GM23338 (cell line): ENCODE results near the gene TPRG1. TPM values are rescaled to one million over a fixed set of nuclear protein-coding genes. Genes with fewer than 3 reads are reported as not detected.

Experiments used
- ATAC-seq: fragments of 200-7000 bp; cut with Tn5 transposase; 3 replicates; pipeline ENCODE4 v1.9.1; 2020
- DNase-seq: peaks from one replicate; pipeline ENCODE4 v3.0.0-alpha.2; 2015; ENCODE audit warnings: low spot score
- H2AFZ ChIP-seq: fragments of 200-600 bp; sonication (generic); 2 replicates; pipeline ENCODE4 v1.8.0; 2016; ENCODE audit warnings: antibody characterized with exemption, mild to moderate bottlenecking, moderate library complexity
- H3F3A ChIP-seq: fragments of 200-600 bp; sonication (generic); replicated peaks from 2 replicates; pipeline ENCODE4 v1.8.0; 2017; ENCODE audit warnings: antibody characterized with exemption, mixed run types, low read depth
- H3K27ac ChIP-seq: fragments of 200-600 bp; sonication (generic); 2 replicates; pipeline ENCODE4 v1.6.1; 2016; ENCODE audit warnings: low read depth
- H3K27me3 ChIP-seq: fragments of 200-600 bp; sonication (generic); 2 replicates; pipeline ENCODE4 v1.8.0; 2016; ENCODE audit warnings: mild to moderate bottlenecking, mixed run types, moderate library complexity; ENCODE audit not compliant: insufficient read depth
- H3K36me3 ChIP-seq: fragments of 200-600 bp; sonication (generic); 2 replicates; pipeline ENCODE4 v1.8.0; 2016; ENCODE audit warnings: mild to moderate bottlenecking; ENCODE audit not compliant: insufficient read depth
- H3K4me1 ChIP-seq: fragments of 200-600 bp; sonication (generic); 2 replicates; pipeline ENCODE4 v1.8.0; 2016; ENCODE audit warnings: mild to moderate bottlenecking, moderate library complexity; ENCODE audit not compliant: insufficient read depth
- H3K4me2 ChIP-seq: fragments of 200-600 bp; sonication (generic); 2 replicates; pipeline ENCODE4 v1.7.1; 2017; ENCODE audit warnings: mixed run types
- H3K4me3 ChIP-seq: fragments of 200-600 bp; sonication (generic); 2 replicates; pipeline ENCODE4 v1.6.1; 2016; ENCODE audit warnings: mixed run types
- H3K79me2 ChIP-seq: fragments of 200-600 bp; sonication (generic); replicated peaks from 2 replicates; pipeline ENCODE4 v1.8.0; 2017; ENCODE audit warnings: mild to moderate bottlenecking; ENCODE audit not compliant: insufficient read depth
- H3K9me2 ChIP-seq: fragments of 200-600 bp; sonication (generic); 2 replicates; pipeline ENCODE4 v1.8.0; 2017; ENCODE audit not compliant: insufficient read depth
- H4K20me1 ChIP-seq: fragments of 200-600 bp; sonication (generic); replicated peaks from 2 replicates; pipeline ENCODE4 v1.8.0; 2017; ENCODE audit warnings: mild to moderate bottlenecking; ENCODE audit not compliant: insufficient read depth
- H3K27ac Mint-ChIP-seq: 2 replicates; pipeline ENCODE4 v1.8.0; 2020; ENCODE audit warnings: inconsistent platforms, mild to moderate bottlenecking, moderate library complexity, mixed read lengths
- H3K27me3 Mint-ChIP-seq: 3 replicates; pipeline ENCODE4 v1.8.0; 2022; ENCODE audit warnings: low read depth, mild to moderate bottlenecking, moderate library complexity, mixed read lengths, inconsistent platforms; ENCODE audit not compliant: insufficient read depth, poor library complexity
- H3K36me3 Mint-ChIP-seq: 3 replicates; pipeline ENCODE4 v1.8.0; 2021; ENCODE audit warnings: low read depth, mild to moderate bottlenecking, inconsistent platforms, moderate library complexity, mixed read lengths
- H3K4me1 Mint-ChIP-seq: 3 replicates; pipeline ENCODE4 v1.8.0; 2020; ENCODE audit warnings: mild to moderate bottlenecking, inconsistent platforms, mixed read lengths
- H3K4me3 Mint-ChIP-seq: 3 replicates; pipeline ENCODE4 v1.8.0; 2021; ENCODE audit warnings: moderate library complexity, mild to moderate bottlenecking, inconsistent platforms, mixed read lengths
- H3K9me3 Mint-ChIP-seq: 3 replicates; pipeline ENCODE4 v1.8.0; 2020; ENCODE audit warnings: moderate library complexity, mild to moderate bottlenecking, inconsistent platforms, mixed read lengths
- CTCF ChIP-seq, 2 experiments: fragments of 200-600 bp in 1 of 2; sonication (generic) in 1 of 2; conservative IDR thresholded peaks; 2 replicates each; pipeline versions ENCODE4 v1.5.1 to v1.6.1; 2016 to 2017; ENCODE audit warnings: antibody characterized with exemption in 2 of 2, low read depth in 2 of 2, mild to moderate bottlenecking in 2 of 2, moderate library complexity in 1 of 2
- EZH2 ChIP-seq: fragments of 200-600 bp; sonication (generic); IDR thresholded peaks from one replicate; pipeline ENCODE4 v1.8.0; 2017; ENCODE audit warnings: antibody characterized with exemption, mild to moderate bottlenecking, low read depth; ENCODE audit not compliant: unreplicated experiment
- EZH2phosphoT487 ChIP-seq: fragments of 200-600 bp; sonication (generic); IDR thresholded peaks from one replicate; pipeline ENCODE4 v1.8.1; 2018; ENCODE audit warnings: antibody characterized with exemption; ENCODE audit not compliant: unreplicated experiment
- NANOG ChIP-seq: IDR thresholded peaks from 2 replicates; pipeline ENCODE4 v1.6.1; 2016; ENCODE audit warnings: antibody characterized with exemption, borderline replicate concordance
- POLR2AphosphoS5 ChIP-seq: IDR thresholded peaks from 2 replicates; pipeline ENCODE4 v1.6.1; 2016; ENCODE audit warnings: antibody characterized with exemption, low read depth
- REST ChIP-seq: IDR thresholded peaks from one replicate; pipeline ENCODE4 v1.6.1; 2018; ENCODE audit warnings: antibody characterized with exemption; ENCODE audit not compliant: unreplicated experiment
- ZNF114 ChIP-seq: fragments of 250-450 bp; sonication (Bioruptor Pico); IDR thresholded peaks from 2 replicates; pipeline ENCODE4 v1.5.0; 2020; ENCODE audit warnings: mild to moderate bottlenecking, moderate library complexity
- ZNF331 ChIP-seq: fragments of 250-450 bp; sonication (Bioruptor Pico); IDR thresholded peaks from 2 replicates; pipeline ENCODE4 v1.5.0; 2020; ENCODE audit warnings: low read depth, mild to moderate bottlenecking, moderate library complexity
- ZNF462 ChIP-seq: fragments of 250-450 bp; sonication (Bioruptor Pico); IDR thresholded peaks from 2 replicates; pipeline ENCODE4 v1.5.0; 2020; ENCODE audit warnings: mild to moderate bottlenecking, moderate library complexity
- polyA plus RNA-seq: library from polyadenylated mRNA; unstranded; fragments of >200 nt; fragmentation: Nextera tagmentation; extraction: Ambion mirVana; gene quantifications from 2 replicates; pipeline ENCODE4 v1.2.1, GENCODE V29; 2016
- total RNA-seq: library from RNA; depleted of rRNA; stranded (reverse); fragments of >200 nt; shearing (Covaris generic); gene quantifications from 2 replicates; pipeline ENCODE4 v1.2.3, GENCODE V29; 2014

TPRG1 gene
- total and polyA plus RNA-seq, 2 experiments from 2014 or later = 0.74 to 1.7 TPM

GRCh38 chr3:189288348-189289235, 116.8 kb downstream of the TPRG1 start:
- no peaks in the 10 kb centered on the region for H3K36me3 ChIP-seq
- Mint-ChIP-seq H3K36me3 (no peaks in the 10 kb centered on the region), H3K27ac (no peak overlapping the region; the same call in 1 of the 2 replicates), H3K27me3 (no peaks in the 10 kb centered on the region), H3K9me3 (no peaks in the 10 kb centered on the region; the same call in 1 of the 3 replicates), H3K4me3 (no peak overlapping the region), H3K4me1 (peaks cover 7% of the 10 kb centered on the region)
- ATAC-seq = no peak
- no peak overlapping the region for H3K4me2 ChIP-seq
- no peak for DNase-seq
- H3K9me2 ChIP-seq = no peaks in the 10 kb centered on the region
- no peaks in the 10 kb centered on the region for H3F3A ChIP-seq
- H3K4me3 ChIP-seq = no peak overlapping the region
- TF ChIP-seq ZNF331 (CRISPR knock-in tag) = no peak
- no peak for TF ChIP-seq EZH2
- no peak for TF ChIP-seq ZNF114 (CRISPR knock-in tag)
- no peak for TF ChIP-seq EZH2phosphoT487
- no peak for TF ChIP-seq REST
- TF ChIP-seq ZNF462 (CRISPR knock-in tag) = no peak
- no peak for TF ChIP-seq CTCF (conservative IDR thresholded peaks at IDR 0.05; ENCODE audit: low read depth in 2 of 2)
- no peak for TF ChIP-seq POLR2AphosphoS5
- TF ChIP-seq NANOG = no peak
- H3K4me1 ChIP-seq = peaks cover 8% of the 10 kb centered on the region; the same call in 1 of the 2 replicates
- H3K27me3 ChIP-seq = no peaks in the 10 kb centered on the region
- H2AFZ ChIP-seq = no peak overlapping the region
- H4K20me1 ChIP-seq = no peaks in the 10 kb centered on the region
- no peak overlapping the region for H3K27ac ChIP-seq
- no peaks in the 10 kb centered on the region for H3K79me2 ChIP-seq
